Tibial artery (tissue), 4 donors: Measurements from ENCODE around the gene BTF3L4.

Source experiments
- DNase-seq, 2 donors: peaks; one replicate each; pipeline ENCODE4 v3.0.0-alpha.2; 2019
- H3K27ac ChIP-seq, 2 donors: fragments of 200-600 bp; sonication (generic) in 1 of 2; 1 replicate in 1 of 2; 2 replicates in 1 of 2; pipeline ENCODE4 v1.5.1; 2018 to 2019; ENCODE audit warnings: mild to moderate bottlenecking in 1 of 2
- H3K27me3 ChIP-seq, 2 donors: fragments of 200-600 bp; sonication (generic) in 1 of 2; one replicate each; pipeline versions ENCODE4 v1.5.1 to v1.6.0; 2016 to 2019
- H3K36me3 ChIP-seq, 3 donors: fragments of 200-600 bp; sonication (generic) in 2 of 3; one replicate each; pipeline ENCODE4 v1.5.1; 2016 to 2019; ENCODE audit warnings: mild to moderate bottlenecking in 2 of 3
- H3K4me1 ChIP-seq, 4 donors: fragments of 200-600 bp; sonication (generic) in 2 of 4; 1 replicate in 3 of 4; 2 replicates in 1 of 4; pipeline ENCODE4 v1.5.1; 2016 to 2019
- H3K4me3 ChIP-seq, 2 donors: fragments of 200-600 bp; sonication (generic) in 1 of 2; 1 replicate in 1 of 2; 2 replicates in 1 of 2; pipeline ENCODE4 v1.5.1; 2018 to 2019; ENCODE audit warnings: mild to moderate bottlenecking in 2 of 2
- H3K9me3 ChIP-seq, 3 donors: fragments of 200-600 bp; sonication (generic) in 1 of 3; one replicate each; pipeline ENCODE4 v1.5.1; 2016 to 2019
- intact Hi-C: fragments of 100-400 bp; cut with DNase I; formaldehyde crosslinking; loops from one replicate; pipeline ENCODE4 v1.15.0; 2023; ENCODE audit warnings: low total_unique reads
- TF ChIP-seq, protein P1 (sequence below), 2 experiments: fragments of 200-600 bp in 1 of 2; fragments of 450-650 bp in 1 of 2; IDR thresholded peaks; one replicate each; pipeline ENCODE4 v1.5.1; 2017 to 2019; ENCODE audit warnings: antibody characterized with exemption in 2 of 2, mild to moderate bottlenecking in 1 of 2, moderate library complexity in 1 of 2

The BTF3L4 gene

DNA sequence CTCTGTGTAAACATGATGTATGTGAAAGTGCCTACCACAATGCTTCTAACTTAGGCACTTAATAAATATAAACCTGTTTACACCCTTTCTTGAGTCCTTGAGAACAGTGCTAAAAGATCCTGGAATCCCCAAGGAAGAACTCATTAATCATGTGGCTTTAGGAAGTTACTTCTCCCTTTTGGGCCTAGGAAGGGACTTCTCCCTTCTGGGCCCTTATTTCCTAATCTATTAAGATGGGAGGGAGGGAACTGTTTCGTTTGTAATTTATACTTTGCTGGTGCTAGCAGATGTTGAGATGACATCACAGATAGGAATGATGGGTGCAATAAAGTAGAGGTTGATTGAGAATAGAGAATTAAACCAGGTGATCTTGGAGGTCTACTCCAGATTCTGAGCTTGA is 1.2 kb downstream of the BTF3L4 start:
- no peak for DNase-seq
- intact Hi-C loops: loop anchor here (5.0 to 10.0 kb wide), 2 partner anchors 310 to 1092 kb away; partner anchors contain the start of genes CC2D1B and FAF1
- Histone ChIP-seq H3K27ac (peak overlapping the region; percentile 89 to 94), H3K36me3 (peaks cover 12 to 25% (median 22%) of the 10 kb centered on the region in 3 donors), H3K4me3 (peak overlapping the region; percentile 87 to 90), H3K9me3 (no peaks in the 10 kb centered on the region), H3K4me1 (peaks cover 0 to 46% (median 31%) of the 10 kb centered on the region in 4 donors), H3K27me3 (no peaks in the 10 kb centered on the region)
- TF ChIP-seq, protein P1, sequence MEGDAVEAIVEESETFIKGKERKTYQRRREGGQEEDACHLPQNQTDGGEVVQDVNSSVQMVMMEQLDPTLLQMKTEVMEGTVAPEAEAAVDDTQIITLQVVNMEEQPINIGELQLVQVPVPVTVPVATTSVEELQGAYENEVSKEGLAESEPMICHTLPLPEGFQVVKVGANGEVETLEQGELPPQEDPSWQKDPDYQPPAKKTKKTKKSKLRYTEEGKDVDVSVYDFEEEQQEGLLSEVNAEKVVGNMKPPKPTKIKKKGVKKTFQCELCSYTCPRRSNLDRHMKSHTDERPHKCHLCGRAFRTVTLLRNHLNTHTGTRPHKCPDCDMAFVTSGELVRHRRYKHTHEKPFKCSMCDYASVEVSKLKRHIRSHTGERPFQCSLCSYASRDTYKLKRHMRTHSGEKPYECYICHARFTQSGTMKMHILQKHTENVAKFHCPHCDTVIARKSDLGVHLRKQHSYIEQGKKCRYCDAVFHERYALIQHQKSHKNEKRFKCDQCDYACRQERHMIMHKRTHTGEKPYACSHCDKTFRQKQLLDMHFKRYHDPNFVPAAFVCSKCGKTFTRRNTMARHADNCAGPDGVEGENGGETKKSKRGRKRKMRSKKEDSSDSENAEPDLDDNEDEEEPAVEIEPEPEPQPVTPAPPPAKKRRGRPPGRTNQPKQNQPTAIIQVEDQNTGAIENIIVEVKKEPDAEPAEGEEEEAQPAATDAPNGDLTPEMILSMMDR (IDR thresholded peaks at IDR 0.05): no peak

DNA sequence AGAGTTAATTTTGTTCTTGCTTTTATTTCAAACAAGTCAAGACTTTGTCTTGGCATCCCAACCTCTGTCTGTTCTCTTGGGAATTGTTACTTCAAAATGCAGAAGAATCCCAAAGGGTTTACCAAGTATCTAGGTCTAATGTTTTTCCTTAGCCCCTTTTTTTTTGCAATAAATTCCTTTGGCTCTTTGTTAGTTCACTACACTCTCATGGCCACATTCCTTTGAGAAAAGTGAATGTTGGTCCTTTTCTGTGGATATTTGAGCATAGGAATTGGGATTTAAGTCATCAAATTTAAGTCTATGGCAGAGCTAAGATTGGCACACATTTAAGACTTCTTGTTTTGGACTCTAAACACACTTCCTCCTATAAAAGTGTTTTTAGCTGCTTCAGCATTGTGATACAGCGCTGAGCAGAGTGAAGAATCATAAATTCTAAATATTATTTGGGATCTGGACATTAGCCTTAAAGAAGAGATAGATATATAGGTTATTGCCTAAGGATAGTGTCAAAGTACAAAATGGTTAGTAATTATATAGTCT is 1.9 kb downstream of the BTF3L4 start:
- TF ChIP-seq, protein P1 (IDR thresholded peaks at IDR 0.05): no peak
- no peak overlapping the region for H3K4me3 ChIP-seq
- H3K9me3 ChIP-seq: no peaks in the 10 kb centered on the region
- no peak for DNase-seq
- H3K4me1 ChIP-seq: peaks cover 0 to 46% (median 31%) of the 10 kb centered on the region in 4 donors
- H3K27ac ChIP-seq: peak overlapping the region; percentile 89 to 94
- H3K27me3 ChIP-seq: no peaks in the 10 kb centered on the region
- intact Hi-C loops: loop anchor here (5.0 to 10.0 kb wide), 2 partner anchors 309 to 1093 kb away; partner anchors contain the start of genes CC2D1B and FAF1
- H3K36me3 ChIP-seq: peaks cover 15 to 30% (median 28%) of the 10 kb centered on the region in 3 donors

DNA sequence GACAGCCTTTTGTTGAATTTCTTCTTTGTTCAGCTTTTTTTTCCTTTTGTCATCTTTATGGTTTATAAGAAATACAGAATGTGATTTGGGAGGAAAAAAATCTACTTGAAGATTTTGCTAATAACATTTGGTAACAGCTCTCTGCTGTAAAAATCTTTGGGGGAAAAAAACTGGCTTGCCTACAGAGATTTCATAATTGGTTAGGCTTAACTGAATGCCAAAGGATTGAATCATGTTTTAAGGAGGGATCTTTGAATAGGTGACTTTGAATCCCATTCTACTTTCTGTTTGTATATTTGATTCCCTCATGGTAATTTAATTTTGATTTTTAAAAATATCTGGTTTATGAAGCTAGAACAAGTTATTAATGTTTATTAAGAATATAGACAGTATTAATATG is 3.2 kb downstream of the BTF3L4 start:
- Histone ChIP-seq H3K27me3 (no peaks in the 10 kb centered on the region), H3K27ac (no peak overlapping the region)
- intact Hi-C loops: loop anchor here (5.0 to 10.0 kb wide), 2 partner anchors 308 to 1095 kb away; partner anchors contain the start of genes CC2D1B and FAF1

DNA sequence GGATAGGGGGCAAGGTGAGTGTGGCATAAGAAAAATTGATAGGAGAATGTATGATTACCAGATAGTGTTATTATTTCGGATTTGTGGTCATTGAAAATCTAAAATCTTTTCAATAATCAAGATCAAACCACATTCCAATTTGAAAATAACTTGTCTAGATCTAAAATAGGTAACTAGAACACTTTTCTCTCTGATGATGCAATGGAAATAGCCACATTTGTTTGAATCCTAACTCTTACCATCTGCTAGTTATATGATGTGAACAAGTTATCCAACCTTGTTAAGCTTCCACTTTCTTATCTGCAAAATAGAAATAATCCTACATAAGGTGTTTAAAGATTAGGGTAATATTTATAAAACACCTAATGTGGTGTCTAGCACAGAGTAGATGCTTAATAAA is 3.8 kb downstream of the BTF3L4 start:
- H3K27me3 ChIP-seq: no peaks in the 10 kb centered on the region
- H3K36me3 ChIP-seq: peaks cover 27 to 45% (median 36%) of the 10 kb centered on the region in 3 donors
- TF ChIP-seq, protein P1 (IDR thresholded peaks at IDR 0.05): no peak
- H3K4me3 ChIP-seq: no peak overlapping the region
- intact Hi-C loops: loop anchor here (5.0 to 10.0 kb wide), 2 partner anchors 307 to 1095 kb away; partner anchors contain the start of genes CC2D1B and FAF1
- DNase-seq: no peak
- H3K9me3 ChIP-seq: no peaks in the 10 kb centered on the region
- no peak overlapping the region for H3K27ac ChIP-seq
- H3K4me1 ChIP-seq: peaks cover 0 to 32% (median 21%) of the 10 kb centered on the region in 4 donors

More for the DNA sequence above, 3.2 kb downstream of the BTF3L4 start:
- Histone ChIP-seq H3K4me3 (no peak overlapping the region), H3K4me1 (peaks cover 0 to 35% (median 25%) of the 10 kb centered on the region in 4 donors), H3K36me3 (peaks cover 21 to 42% (median 33%) of the 10 kb centered on the region in 3 donors), H3K9me3 (no peaks in the 10 kb centered on the region)
- TF ChIP-seq, protein P1 (IDR thresholded peaks at IDR 0.05): no peak
- DNase-seq: no peak

DNA sequence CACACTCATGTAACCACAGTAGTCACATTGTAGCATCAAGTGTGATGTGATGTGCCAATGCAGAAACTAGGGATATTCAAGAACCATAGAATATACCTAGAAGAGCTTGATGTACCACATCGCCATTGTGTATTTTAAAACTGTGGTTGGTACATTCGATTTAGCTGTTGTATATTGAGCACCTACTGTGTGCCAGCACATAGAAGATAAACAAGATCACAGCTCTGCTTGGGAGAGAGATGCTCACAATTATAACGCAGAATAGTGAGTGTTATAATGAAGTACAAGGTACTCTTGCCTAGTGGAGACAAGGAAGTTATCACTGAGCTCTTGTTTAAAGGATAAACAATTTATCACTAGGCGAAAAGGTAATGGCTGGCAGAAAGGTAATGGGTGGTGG is 4.7 kb downstream of the BTF3L4 start:
- TF ChIP-seq, protein P1 (IDR thresholded peaks at IDR 0.05): no peak
- DNase-seq: no peak
- Histone ChIP-seq H3K27me3 (no peaks in the 10 kb centered on the region), H3K27ac (no peak overlapping the region), H3K4me3 (no peak overlapping the region), H3K4me1 (peaks cover 0 to 32% (median 21%) of the 10 kb centered on the region in 4 donors), H3K9me3 (no peaks in the 10 kb centered on the region), H3K36me3 (peaks cover 36 to 54% (median 45%) of the 10 kb centered on the region in 3 donors)
- intact Hi-C loops: no loop called here
